Right lung (tissue), 10 donors: ENCODE data around the gene SERTM1. TPM values are rescaled to one million over a fixed set of nuclear protein-coding genes. Genes with fewer than 3 reads are reported as not detected.

Experiments
- DNase-seq, 2 donors: peaks; one replicate each; pipeline ENCODE4 v3.0.0-alpha.2; 2013
- long read RNA-seq, 8 donors: transcript quantifications; one replicate each; lab custom pipeline, GENCODE V29; 2026
- polyA plus RNA-seq, 5 donors: library from polyadenylated mRNA; unstranded; fragments of 120-200 nt; gene quantifications; one replicate each; pipeline versions ENCODE4 v1.2.1 to v1.2.3, GENCODE V29; 2013; ENCODE audit warnings: inconsistent platforms in 1 of 5, low replicate concordance in 1 of 5; ENCODE audit not compliant: insufficient read length in 5 of 5, insufficient read depth in 1 of 5

Gene SERTM1
- polyA plus RNA-seq = 10 to 100 TPM in 1 of 5 donors, 1 to 10 TPM in 4; 6.2 to 12.2 (median 7.3) TPM
- long read RNA-seq, donor 1, partial matches to known transcripts = 0 of 3 reads
- long read RNA-seq, donor 1, other reads (novel, unspliced or antisense) = 0 of 3 reads
- long read RNA-seq, donor 2 = 0 reads
- long read RNA-seq, donor 3, partial matches to known transcripts = 0 of 2 reads
- long read RNA-seq, donor 3, other reads (novel, unspliced or antisense) = 0 of 2 reads
- long read RNA-seq, donor 4, partial matches to known transcripts = 0 of 1 reads
- long read RNA-seq, donor 4, other reads (novel, unspliced or antisense) = 0 of 1 reads
- long read RNA-seq, donor 5, transcript SERTM1-201 (2 exons, 3,207 nt) = major isoform, 6 of 6 reads
- long read RNA-seq, donor 5, partial matches to known transcripts = 0 of 6 reads
- long read RNA-seq, donor 5, other reads (novel, unspliced or antisense) = 0 of 6 reads
- long read RNA-seq, donor 6, partial matches to known transcripts = 0 of 2 reads
- long read RNA-seq, donor 6, other reads (novel, unspliced or antisense) = 0 of 2 reads
- long read RNA-seq, donor 7, partial matches to known transcripts = 0 of 2 reads
- long read RNA-seq, donor 7, other reads (novel, unspliced or antisense) = 0 of 2 reads
- long read RNA-seq, donor 8, partial matches to known transcripts = 0 of 1 reads
- long read RNA-seq, donor 8, other reads (novel, unspliced or antisense) = 0 of 1 reads

GRCh38 chr13:36673838-36674326 is at the start of gene SERTM1:
Gene SERTM1 (plus strand): TSS chr13:36674020. CDS start chr13:36695079, 21,059 bp downstream.
- peak; percentile 18 to 31 for DNase-seq

GRCh38 chr13:36628377-36629056 is 45.3 kb upstream of the SERTM1 start:
- DNase-seq = no peak

- DNase-seq = no peak
Observed at GRCh38 chr13:36629057-36629385, 44.8 kb upstream of the SERTM1 start.

GRCh38 chr13:36630181-36630803 is 43.5 kb upstream of the SERTM1 start:
- no peak for DNase-seq

GRCh38 chr13:36639610-36640009 is 34.2 kb upstream of the SERTM1 start:
- DNase-seq = no peak

GRCh38 chr13:36650611-36651010 is 23.2 kb upstream of the SERTM1 start:
- DNase-seq = no peak

- no peak for DNase-seq
Observed at GRCh38 chr13:36665630-36666029, 8.2 kb upstream of the SERTM1 start.

GRCh38 chr13:36666477-36667229 is 7.2 kb upstream of the SERTM1 start:
- DNase-seq = no peak

GRCh38 chr13:36668316-36668715 is 5.5 kb upstream of the SERTM1 start:
- DNase-seq = no peak

GRCh38 chr13:36673352-36673751 is 468 bp upstream of the SERTM1 start:
- no peak for DNase-seq

GRCh38 chr13:36674337-36675212 is 755 bp downstream of the SERTM1 start:
- DNase-seq = no peak

- DNase-seq = no peak
Observed at GRCh38 chr13:36675213-36675536, 1.4 kb downstream of the SERTM1 start.

- DNase-seq = no peak
Observed at GRCh38 chr13:36680913-36681312, 7.1 kb downstream of the SERTM1 start.

GRCh38 chr13:36681894-36682624 is 8.2 kb downstream of the SERTM1 start:
- no peak for DNase-seq

- no peak for DNase-seq
Observed at GRCh38 chr13:36683701-36684100, 9.9 kb downstream of the SERTM1 start.

- no peak for DNase-seq
Observed at GRCh38 chr13:36685927-36686326, 12.1 kb downstream of the SERTM1 start.

GRCh38 chr13:36696410-36697010 is 22.7 kb downstream of the SERTM1 start:
- DNase-seq = no peak

GRCh38 chr13:36700170-36700569 is 26.4 kb downstream of the SERTM1 start:
- no peak for DNase-seq

GRCh38 chr13:36706755-36707154 is 32.9 kb downstream of the SERTM1 start:
- no peak for DNase-seq
